ENCODE data around the gene SIPA1L3.

DNA sequence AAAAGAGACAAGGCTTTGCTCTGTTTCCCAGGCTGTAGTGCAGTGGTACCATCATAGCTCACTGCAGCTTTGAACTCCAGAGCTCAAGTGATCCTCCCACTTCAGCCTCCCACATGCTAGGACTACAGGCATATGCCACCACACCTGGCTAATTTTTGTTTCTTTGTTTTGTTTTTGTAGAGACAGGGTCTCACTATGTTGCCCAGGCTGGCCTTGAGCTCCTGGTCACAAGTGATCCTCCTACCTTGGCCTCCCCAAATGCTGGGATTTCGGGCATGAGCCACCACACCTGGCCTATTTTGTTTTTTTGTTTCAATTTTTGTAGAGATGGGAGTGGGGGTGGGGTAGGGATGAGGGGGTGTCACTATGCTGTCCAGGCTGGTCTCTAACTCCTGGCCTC is 7.6 kb upstream of the SIPA1L3 start:
- TF ChIP-seq, protein P1, sequence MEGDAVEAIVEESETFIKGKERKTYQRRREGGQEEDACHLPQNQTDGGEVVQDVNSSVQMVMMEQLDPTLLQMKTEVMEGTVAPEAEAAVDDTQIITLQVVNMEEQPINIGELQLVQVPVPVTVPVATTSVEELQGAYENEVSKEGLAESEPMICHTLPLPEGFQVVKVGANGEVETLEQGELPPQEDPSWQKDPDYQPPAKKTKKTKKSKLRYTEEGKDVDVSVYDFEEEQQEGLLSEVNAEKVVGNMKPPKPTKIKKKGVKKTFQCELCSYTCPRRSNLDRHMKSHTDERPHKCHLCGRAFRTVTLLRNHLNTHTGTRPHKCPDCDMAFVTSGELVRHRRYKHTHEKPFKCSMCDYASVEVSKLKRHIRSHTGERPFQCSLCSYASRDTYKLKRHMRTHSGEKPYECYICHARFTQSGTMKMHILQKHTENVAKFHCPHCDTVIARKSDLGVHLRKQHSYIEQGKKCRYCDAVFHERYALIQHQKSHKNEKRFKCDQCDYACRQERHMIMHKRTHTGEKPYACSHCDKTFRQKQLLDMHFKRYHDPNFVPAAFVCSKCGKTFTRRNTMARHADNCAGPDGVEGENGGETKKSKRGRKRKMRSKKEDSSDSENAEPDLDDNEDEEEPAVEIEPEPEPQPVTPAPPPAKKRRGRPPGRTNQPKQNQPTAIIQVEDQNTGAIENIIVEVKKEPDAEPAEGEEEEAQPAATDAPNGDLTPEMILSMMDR (IDR thresholded peaks at IDR 0.05), result no peak
- no peak for TF ChIP-seq POLR2A (IDR thresholded peaks at IDR 0.05)

Measured in lower leg skin (tissue), 3 donors.